ENCODE measurements around the gene NKPD1.

NKPD1 gene

DNA sequence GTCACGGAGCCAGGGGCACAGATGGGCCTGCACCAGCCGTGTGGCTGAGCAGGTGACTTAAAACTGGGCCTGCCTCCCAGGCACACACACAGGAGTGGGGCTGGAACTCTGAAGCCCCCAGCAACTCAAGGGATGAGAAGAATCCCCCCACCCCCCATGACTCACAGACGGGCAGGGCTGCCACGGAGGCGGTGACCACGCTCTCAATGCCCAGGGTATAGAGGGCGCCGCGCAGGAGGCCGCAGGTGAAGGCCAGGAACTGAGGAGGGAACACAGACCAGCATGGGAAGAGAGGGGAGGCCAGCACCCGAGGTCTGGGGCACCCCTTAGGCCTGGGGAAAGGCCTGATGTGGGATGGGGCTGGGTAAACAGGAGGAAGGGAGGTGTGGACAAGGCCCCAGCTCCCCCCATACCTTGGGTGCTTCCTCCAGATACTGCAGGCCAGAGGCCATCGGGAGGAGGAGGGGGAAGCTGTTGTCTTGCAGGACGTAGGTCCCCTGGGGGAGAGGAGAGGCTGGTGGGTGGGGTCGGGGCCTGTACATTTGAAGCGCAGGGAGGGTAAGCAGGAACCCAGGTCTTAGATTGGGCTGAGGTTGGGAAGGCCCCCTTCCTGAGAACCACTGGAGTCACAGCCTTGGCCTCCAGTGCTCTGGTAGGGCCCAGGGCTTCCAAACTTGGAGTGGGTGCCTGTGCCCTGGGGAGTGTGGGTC is 3.1 kb upstream of the NKPD1 start:
- peaks cover 26% of the 10 kb centered on the region; the same call in 1 of the 2 replicates for H3K27me3 ChIP-seq (replicated peaks; ENCODE audit: insufficient read depth, low read length)
- no peak overlapping the region for H3K9ac ChIP-seq (ENCODE audit: low read length)
- no peak for TF ChIP-seq EZH2phosphoT487 (IDR thresholded peaks at IDR 0.05; ENCODE audit: low read length)
- TF ChIP-seq EZH2 (optimal IDR thresholded peaks at IDR 0.05; ENCODE audit: low read depth, low read length), result no peak
- TF ChIP-seq, protein P1, sequence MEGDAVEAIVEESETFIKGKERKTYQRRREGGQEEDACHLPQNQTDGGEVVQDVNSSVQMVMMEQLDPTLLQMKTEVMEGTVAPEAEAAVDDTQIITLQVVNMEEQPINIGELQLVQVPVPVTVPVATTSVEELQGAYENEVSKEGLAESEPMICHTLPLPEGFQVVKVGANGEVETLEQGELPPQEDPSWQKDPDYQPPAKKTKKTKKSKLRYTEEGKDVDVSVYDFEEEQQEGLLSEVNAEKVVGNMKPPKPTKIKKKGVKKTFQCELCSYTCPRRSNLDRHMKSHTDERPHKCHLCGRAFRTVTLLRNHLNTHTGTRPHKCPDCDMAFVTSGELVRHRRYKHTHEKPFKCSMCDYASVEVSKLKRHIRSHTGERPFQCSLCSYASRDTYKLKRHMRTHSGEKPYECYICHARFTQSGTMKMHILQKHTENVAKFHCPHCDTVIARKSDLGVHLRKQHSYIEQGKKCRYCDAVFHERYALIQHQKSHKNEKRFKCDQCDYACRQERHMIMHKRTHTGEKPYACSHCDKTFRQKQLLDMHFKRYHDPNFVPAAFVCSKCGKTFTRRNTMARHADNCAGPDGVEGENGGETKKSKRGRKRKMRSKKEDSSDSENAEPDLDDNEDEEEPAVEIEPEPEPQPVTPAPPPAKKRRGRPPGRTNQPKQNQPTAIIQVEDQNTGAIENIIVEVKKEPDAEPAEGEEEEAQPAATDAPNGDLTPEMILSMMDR (IDR thresholded peaks at IDR 0.05; ENCODE audit: low read length), result no peak
- H3K79me2 ChIP-seq (ENCODE audit: low read length), result no peaks in the 10 kb centered on the region
- no peaks in the 10 kb centered on the region for H3K9me2 ChIP-seq (replicated peaks; ENCODE audit: insufficient read depth, low read length)
- H3K4me2 ChIP-seq (ENCODE audit: low read depth, low read length), result no peak overlapping the region; the same call in 1 of the 2 replicates
- H2AFZ ChIP-seq (ENCODE audit: low read length), result no peak overlapping the region
- no peaks in the 10 kb centered on the region for H3K9me3 ChIP-seq (replicated peaks; ENCODE audit: insufficient read depth, low read length)
- no peaks in the 10 kb centered on the region for H4K20me1 ChIP-seq (ENCODE audit: insufficient read depth, low read length)
- no peaks in the 10 kb centered on the region for H3K36me3 ChIP-seq (replicated peaks; ENCODE audit: insufficient read depth, low read length)
- DNase-seq, result no peak
- H3K27ac ChIP-seq (ENCODE audit: low read length), result no peak overlapping the region
- no peak overlapping the region for H3K4me3 ChIP-seq (ENCODE audit: low read length)
- H3F3A ChIP-seq (ENCODE audit: insufficient read depth, low read length), result no peaks in the 10 kb centered on the region
- no peaks in the 10 kb centered on the region for H3K4me1 ChIP-seq (ENCODE audit: low read length)

DNA sequence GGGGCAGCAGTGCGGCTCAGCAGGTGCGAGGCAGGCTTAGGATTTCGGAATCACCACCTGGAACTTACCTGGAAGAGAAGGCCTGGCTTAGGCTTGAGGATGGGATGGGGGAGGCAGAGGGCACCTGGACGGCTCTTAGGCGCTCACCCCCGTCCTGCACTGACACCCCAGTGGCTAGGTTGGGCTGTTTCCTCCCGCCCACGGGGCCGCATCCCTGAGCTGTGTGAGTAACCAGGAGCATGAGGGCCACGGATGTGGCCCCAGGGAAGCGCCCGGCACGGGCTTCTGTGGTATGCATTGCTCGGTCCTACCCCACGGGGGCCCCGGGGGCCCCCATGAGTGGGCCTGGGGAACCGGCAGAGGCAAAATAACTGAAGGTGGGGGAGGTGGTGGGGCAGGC is 2.4 kb upstream of the NKPD1 start:
- Histone ChIP-seq H3K9me2 (replicated peaks; ENCODE audit: insufficient read depth, low read length) (no peaks in the 10 kb centered on the region), H3K27me3 (replicated peaks; ENCODE audit: insufficient read depth, low read length) (peaks cover 33% of the 10 kb centered on the region), H3K4me1 (ENCODE audit: low read length) (no peaks in the 10 kb centered on the region), H3K9ac (ENCODE audit: low read length) (no peak overlapping the region), H3K36me3 (replicated peaks; ENCODE audit: insufficient read depth, low read length) (no peaks in the 10 kb centered on the region), H3K79me2 (ENCODE audit: low read length) (no peaks in the 10 kb centered on the region), H3K4me2 (ENCODE audit: low read depth, low read length) (no peak overlapping the region), H4K20me1 (ENCODE audit: insufficient read depth, low read length) (no peaks in the 10 kb centered on the region), H3K9me3 (replicated peaks; ENCODE audit: insufficient read depth, low read length) (no peaks in the 10 kb centered on the region), H3K4me3 (ENCODE audit: low read length) (no peak overlapping the region), H3F3A (ENCODE audit: insufficient read depth, low read length) (no peaks in the 10 kb centered on the region), H2AFZ (ENCODE audit: low read length) (no peak overlapping the region), H3K27ac (ENCODE audit: low read length) (no peak overlapping the region)
- DNase-seq, result no peak
- no peak for TF ChIP-seq EZH2phosphoT487 (IDR thresholded peaks at IDR 0.05; ENCODE audit: low read length)
- TF ChIP-seq, protein P1 (IDR thresholded peaks at IDR 0.05; ENCODE audit: low read length), result no peak
- TF ChIP-seq EZH2 (optimal IDR thresholded peaks at IDR 0.05; ENCODE audit: low read depth, low read length), result no peak

DNA sequence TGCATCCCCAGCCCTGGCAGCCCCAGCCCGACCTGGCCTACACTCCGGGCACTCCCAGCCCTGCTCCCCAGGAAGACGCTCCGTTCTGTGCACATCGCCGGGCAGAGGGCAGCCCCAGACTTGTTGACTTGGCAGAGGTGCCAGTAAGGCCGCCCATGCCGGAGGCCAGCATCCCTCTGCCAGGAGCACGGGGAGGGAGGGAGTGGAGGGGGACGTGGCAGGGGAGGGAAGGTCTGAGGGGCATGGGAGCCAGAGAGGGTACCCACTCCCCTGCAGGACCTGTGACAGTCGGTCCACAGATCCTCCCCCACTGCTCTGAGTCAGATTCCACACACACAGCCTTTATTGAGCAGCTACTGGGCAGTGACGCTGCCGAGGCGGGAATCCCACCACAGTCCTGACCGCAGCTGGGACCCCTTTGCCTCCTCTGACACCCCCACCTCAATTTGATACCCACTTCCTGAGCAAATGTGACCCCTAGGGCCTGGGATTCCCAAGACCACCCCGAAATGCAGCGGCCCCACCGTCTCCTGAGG is 1.9 kb upstream of the NKPD1 start:
- Histone ChIP-seq H4K20me1 (ENCODE audit: insufficient read depth, low read length) (no peaks in the 10 kb centered on the region), H3K27ac (ENCODE audit: low read length) (no peak overlapping the region), H3K9me2 (replicated peaks; ENCODE audit: insufficient read depth, low read length) (no peaks in the 10 kb centered on the region), H3K79me2 (ENCODE audit: low read length) (no peaks in the 10 kb centered on the region), H3K27me3 (replicated peaks; ENCODE audit: insufficient read depth, low read length) (peaks cover 37% of the 10 kb centered on the region), H3K9ac (ENCODE audit: low read length) (no peak overlapping the region), H3K4me1 (ENCODE audit: low read length) (no peaks in the 10 kb centered on the region), H2AFZ (ENCODE audit: low read length) (no peak overlapping the region), H3K9me3 (replicated peaks; ENCODE audit: insufficient read depth, low read length) (no peaks in the 10 kb centered on the region), H3K36me3 (replicated peaks; ENCODE audit: insufficient read depth, low read length) (no peaks in the 10 kb centered on the region), H3K4me3 (ENCODE audit: low read length) (no peak overlapping the region), H3K4me2 (ENCODE audit: low read depth, low read length) (no peak overlapping the region), H3F3A (ENCODE audit: insufficient read depth, low read length) (no peaks in the 10 kb centered on the region)
- no peak for TF ChIP-seq EZH2 (optimal IDR thresholded peaks at IDR 0.05; ENCODE audit: low read depth, low read length)
- TF ChIP-seq, protein P1 (IDR thresholded peaks at IDR 0.05; ENCODE audit: low read length), result no peak
- TF ChIP-seq EZH2phosphoT487 (IDR thresholded peaks at IDR 0.05; ENCODE audit: low read length), result no peak
- DNase-seq, result no peak

All from MM.1S (cell line).